Transverse colon (tissue), 4 donors: ENCODE data around the gene CNTNAP2. TPM values are rescaled to one million over a fixed set of nuclear protein-coding genes. Genes with fewer than 3 reads are reported as not detected.

Source experiments
- DNase-seq: peaks from one replicate; pipeline ENCODE4 v3.0.0-alpha.2; 2019
- H3K27ac ChIP-seq, 4 donors: fragments of 200-600 bp; sonication (generic); 2 replicates each; pipeline ENCODE4 v1.5.1; 2016 to 2018; ENCODE audit warnings: inconsistent platforms in 4 of 4
- H3K27me3 ChIP-seq: fragments of 200-600 bp; sonication (generic); 2 replicates; pipeline ENCODE4 v1.5.1; 2017; ENCODE audit warnings: inconsistent platforms
- H3K36me3 ChIP-seq, 4 donors: fragments of 200-600 bp; sonication (generic); 2 replicates each; pipeline ENCODE4 v1.5.1; 2017 to 2019; ENCODE audit warnings: inconsistent platforms in 4 of 4
- H3K4me1 ChIP-seq, 4 donors: fragments of 200-600 bp; sonication (generic); 2 replicates each; pipeline ENCODE4 v1.5.1; 2017 to 2020; ENCODE audit warnings: inconsistent platforms in 4 of 4
- H3K4me3 ChIP-seq, 4 donors: fragments of 200-600 bp; sonication (generic); 1 replicate in 1 of 4; 2 replicates in 3 of 4; pipeline versions ENCODE4 v1.5.1 to v1.6.1; 2017 to 2019; ENCODE audit warnings: inconsistent platforms in 4 of 4
- H3K9me3 ChIP-seq, 2 donors: fragments of 200-600 bp; sonication (generic); 2 replicates each; pipeline ENCODE4 v1.5.1; 2017 to 2019; ENCODE audit warnings: inconsistent platforms in 2 of 2
- EP300 ChIP-seq: sonication (generic); formaldehyde crosslinking; IDR thresholded peaks from one replicate; pipeline ENCODE4 v1.6.1; 2017; ENCODE audit warnings: antibody characterized with exemption, low read depth
- POLR2A ChIP-seq: fragments of 450-650 bp; IDR thresholded peaks from one replicate; pipeline ENCODE4 v1.6.1; 2016; ENCODE audit warnings: antibody characterized with exemption, mild to moderate bottlenecking, moderate library complexity
- POLR2AphosphoS5 ChIP-seq, 3 donors: sonication (generic); formaldehyde crosslinking; IDR thresholded peaks; one replicate each; pipeline ENCODE4 v1.6.1; 2016; ENCODE audit warnings: antibody characterized with exemption in 3 of 3
- WGBS, 2 donors: methylation state at CpG; one replicate each; pipeline ENCODE4 v1.1.5; 2018; ENCODE audit warnings: low coverage in 1 of 2; 5-methylcytosine and 5-hydroxymethylcytosine counted together
- in situ Hi-C, 4 donors: fragments of 200-750 bp; cut with MboI; loops; one replicate each; pipeline versions ENCODE4 v1.15.0 to v1.15.1; 2017; ENCODE audit warnings: low sequenced_read_pairs in 3 of 4, low pct_ligation_motif_present in 1 of 4, low pct_unique_long_range_greater_than_20kb in 1 of 4
- intact Hi-C: fragments of 100-400 bp; cut with DNase I; formaldehyde crosslinking; loops from one replicate; pipeline ENCODE4 v1.15.1; 2023; ENCODE audit warnings: low total_unique reads
- total RNA-seq, 4 donors: library from RNA; depleted of rRNA; stranded (reverse); fragments of >200 nt; gene quantifications; one replicate each; pipeline ENCODE4 v1.1.0, GENCODE V29; 2016
- TF ChIP-seq, protein P1 (sequence below), 5 experiments: fragments of 200-600 bp in 3 of 5; fragments of 450-650 bp in 2 of 5; sonication (generic) in 3 of 5; IDR thresholded peaks; 1 replicate in 2 of 5; 2 replicates in 3 of 5; pipeline ENCODE4 v1.5.1; 2016 to 2017; ENCODE audit warnings: antibody characterized with exemption in 5 of 5, inconsistent platforms in 3 of 5, mild to moderate bottlenecking in 2 of 5, moderate library complexity in 1 of 5

CNTNAP2 gene
- total RNA-seq, 4 donors from 2014 or later, result 0.60 to 2.9 (median 2.4) TPM

- Histone ChIP-seq H3K4me1 (no peaks in the 10 kb centered on the region), H3K27ac (no peak overlapping the region), H3K9me3 (no peaks in the 10 kb centered on the region), H3K4me3 (no peak overlapping the region), H3K27me3 (no peaks in the 10 kb centered on the region), H3K36me3 (no peaks in the 10 kb centered on the region)
- intact Hi-C loops, result loop anchor here (2.0 kb wide), 1 partner anchor 16 kb away; no protein-coding TSS in a partner anchor
- in situ Hi-C loops, result no loop called here
- TF ChIP-seq POLR2A (no peak), POLR2AphosphoS5 (IDR thresholded peaks at IDR 0.05) (no peak), EP300 (no peak)
- TF ChIP-seq, protein P1, sequence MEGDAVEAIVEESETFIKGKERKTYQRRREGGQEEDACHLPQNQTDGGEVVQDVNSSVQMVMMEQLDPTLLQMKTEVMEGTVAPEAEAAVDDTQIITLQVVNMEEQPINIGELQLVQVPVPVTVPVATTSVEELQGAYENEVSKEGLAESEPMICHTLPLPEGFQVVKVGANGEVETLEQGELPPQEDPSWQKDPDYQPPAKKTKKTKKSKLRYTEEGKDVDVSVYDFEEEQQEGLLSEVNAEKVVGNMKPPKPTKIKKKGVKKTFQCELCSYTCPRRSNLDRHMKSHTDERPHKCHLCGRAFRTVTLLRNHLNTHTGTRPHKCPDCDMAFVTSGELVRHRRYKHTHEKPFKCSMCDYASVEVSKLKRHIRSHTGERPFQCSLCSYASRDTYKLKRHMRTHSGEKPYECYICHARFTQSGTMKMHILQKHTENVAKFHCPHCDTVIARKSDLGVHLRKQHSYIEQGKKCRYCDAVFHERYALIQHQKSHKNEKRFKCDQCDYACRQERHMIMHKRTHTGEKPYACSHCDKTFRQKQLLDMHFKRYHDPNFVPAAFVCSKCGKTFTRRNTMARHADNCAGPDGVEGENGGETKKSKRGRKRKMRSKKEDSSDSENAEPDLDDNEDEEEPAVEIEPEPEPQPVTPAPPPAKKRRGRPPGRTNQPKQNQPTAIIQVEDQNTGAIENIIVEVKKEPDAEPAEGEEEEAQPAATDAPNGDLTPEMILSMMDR (IDR thresholded peaks at IDR 0.05), result no peak
- 82 to 87% methylated on average over 3 of the region's 3 CpGs for WGBS, 2 donors
- DNase-seq, result no peak
These were observed 522.7 kb downstream of the CNTNAP2 start for GRCh38 chr7:146639291-146639690.

GRCh38 chr7:146641491-146641890 is 524.9 kb downstream of the CNTNAP2 start:
- no peak overlapping the region for H3K27ac ChIP-seq
- TF ChIP-seq, protein P1 (IDR thresholded peaks at IDR 0.05), result no peak
- TF ChIP-seq POLR2AphosphoS5 (IDR thresholded peaks at IDR 0.05), result no peak
- TF ChIP-seq POLR2A, result no peak
- TF ChIP-seq EP300, result no peak
- H3K27me3 ChIP-seq, result no peaks in the 10 kb centered on the region
- H3K4me3 ChIP-seq, result no peak overlapping the region
- no peaks in the 10 kb centered on the region for H3K36me3 ChIP-seq
- no peaks in the 10 kb centered on the region for H3K9me3 ChIP-seq
- WGBS, 2 donors, result 50 to 69% methylated on average over 1 of the region's 1 CpG
- no peaks in the 10 kb centered on the region for H3K4me1 ChIP-seq
- DNase-seq, result no peak
- in situ Hi-C loops, result no loop called here
- intact Hi-C loops, result no loop called here

DNA sequence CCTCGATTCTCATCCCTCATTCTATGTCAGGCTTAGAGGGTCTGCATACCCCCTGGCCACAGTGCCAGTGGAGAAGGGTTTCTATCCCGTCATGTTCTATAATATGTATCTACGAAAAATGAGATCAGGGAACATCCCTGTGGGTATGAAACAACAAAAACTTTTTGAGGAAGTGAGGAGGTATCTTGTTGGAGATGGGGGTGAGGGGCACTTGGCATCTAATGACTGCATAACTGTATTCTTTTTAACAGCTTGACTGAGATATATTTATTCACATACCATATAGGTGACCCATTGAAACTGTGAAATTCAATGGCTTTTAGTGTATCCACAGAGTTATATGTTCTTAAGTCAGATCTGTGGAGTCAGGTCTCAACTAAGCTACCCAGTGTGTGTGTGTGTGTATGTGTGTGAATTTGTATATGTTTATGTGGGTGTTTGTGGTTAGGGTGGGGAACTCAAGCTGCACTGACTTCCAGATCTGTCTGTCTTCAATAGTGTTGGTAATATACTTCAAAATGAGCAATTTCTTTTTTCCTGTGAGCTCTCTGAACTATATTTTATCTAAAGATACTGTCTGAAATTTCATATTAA is 528.9 kb downstream of the CNTNAP2 start:
- in situ Hi-C loops, result no loop called here
- intact Hi-C loops, result no loop called here
- 69 to 73% methylated on average over 3 of the region's 3 CpGs for WGBS, 2 donors
- Histone ChIP-seq H3K4me3 (no peak overlapping the region), H3K27me3 (no peaks in the 10 kb centered on the region), H3K4me1 (no peaks in the 10 kb centered on the region), H3K27ac (no peak overlapping the region), H3K9me3 (no peaks in the 10 kb centered on the region), H3K36me3 (no peaks in the 10 kb centered on the region)
- no peak for TF ChIP-seq POLR2AphosphoS5 (IDR thresholded peaks at IDR 0.05)
- no peak for TF ChIP-seq EP300
- TF ChIP-seq, protein P1 (IDR thresholded peaks at IDR 0.05), result no peak
- TF ChIP-seq POLR2A, result no peak
- no peak for DNase-seq

GRCh38 chr7:146647445-146647844 is 530.8 kb downstream of the CNTNAP2 start:
- WGBS, 2 donors, result 44 to 54% methylated on average over 2 of the region's 2 CpGs
- intact Hi-C loops, result no loop called here
- Histone ChIP-seq H3K4me1 (no peaks in the 10 kb centered on the region), H3K27ac (no peak overlapping the region), H3K4me3 (no peak overlapping the region), H3K27me3 (no peaks in the 10 kb centered on the region), H3K9me3 (no peaks in the 10 kb centered on the region), H3K36me3 (no peaks in the 10 kb centered on the region)
- in situ Hi-C loops, result no loop called here
- DNase-seq, result no peak
- TF ChIP-seq EP300 (no peak), POLR2A (no peak), POLR2AphosphoS5 (IDR thresholded peaks at IDR 0.05) (no peak)
- TF ChIP-seq, protein P1 (IDR thresholded peaks at IDR 0.05), result no peak
